HG03521 (cell line): Measurements from ENCODE around the gene GAREM1.
"Not testable (repeated sequence)": the region's sequence is repeated elsewhere in the genome, so short reads cannot be mapped to it uniquely, and the experiment has no call there.

Experiments used
- ATAC-seq: cut with Tn5 transposase; IDR thresholded peaks from one replicate; pipeline ENCODE4 v1.9.1; 2021; ENCODE audit warnings: mild to moderate bottlenecking, moderate library complexity; ENCODE audit not compliant: unreplicated experiment

The GAREM1 gene

GRCh38 chr18:32298171-32298667 is 172.5 kb downstream of the GAREM1 start:
- no peak for ATAC-seq

- no peak for ATAC-seq
Observed at GRCh38 chr18:32297579-32298170, 173.0 kb downstream of the GAREM1 start.

- ATAC-seq = no peak
Observed at GRCh38 chr18:32296851-32297250, 173.8 kb downstream of the GAREM1 start.

GRCh38 chr18:32295604-32296003 is 175.1 kb downstream of the GAREM1 start:
- ATAC-seq = no peak

GRCh38 chr18:32293107-32293506 is 177.6 kb downstream of the GAREM1 start:
- no peak for ATAC-seq

GRCh38 chr18:32291623-32292022 is 179.1 kb downstream of the GAREM1 start:
- not testable (repeated sequence) for ATAC-seq

GRCh38 chr18:32290810-32291209 is 179.9 kb downstream of the GAREM1 start:
- ATAC-seq = no peak

GRCh38 chr18:32289483-32290075 is 181.1 kb downstream of the GAREM1 start:
- ATAC-seq = peak; percentile 64

GRCh38 chr18:32287873-32288272 is 182.8 kb downstream of the GAREM1 start:
- no peak for ATAC-seq

- ATAC-seq = no peak
Observed at GRCh38 chr18:32287249-32287648, 183.4 kb downstream of the GAREM1 start.

GRCh38 chr18:32286749-32287148 is 183.9 kb downstream of the GAREM1 start:
- ATAC-seq = no peak

GRCh38 chr18:32284284-32284683 is 186.4 kb downstream of the GAREM1 start:
- no peak for ATAC-seq

- no peak for ATAC-seq
Observed at GRCh38 chr18:32280911-32281310, 189.8 kb downstream of the GAREM1 start.

GRCh38 chr18:32280188-32280783 is 190.4 kb downstream of the GAREM1 start:
- no peak for ATAC-seq

GRCh38 chr18:32278177-32278799 is 192.4 kb downstream of the GAREM1 start:
- no peak for ATAC-seq

GRCh38 chr18:32277549-32277948 is 193.1 kb downstream of the GAREM1 start:
- no peak for ATAC-seq

- ATAC-seq = no peak
Observed at GRCh38 chr18:32276906-32277305, 193.8 kb downstream of the GAREM1 start.

- ATAC-seq = no peak
Observed at GRCh38 chr18:32276256-32276655, 194.4 kb downstream of the GAREM1 start.

- no peak for ATAC-seq
Observed at GRCh38 chr18:32275221-32275620, 195.5 kb downstream of the GAREM1 start.

GRCh38 chr18:32274307-32274706 is 196.4 kb downstream of the GAREM1 start:
- ATAC-seq = no peak

- no peak for ATAC-seq
Observed at GRCh38 chr18:32271672-32272208, 198.9 kb downstream of the GAREM1 start.

- ATAC-seq = no peak
Observed at GRCh38 chr18:32270341-32270740, 200.3 kb downstream of the GAREM1 start.
